Activated B cell treated with CpG ODN at 0.5 μM for 24 hours (primary cell): ENCODE data around the gene RHEBL1. TPM values are rescaled to one million over a fixed set of nuclear protein-coding genes. Genes with fewer than 3 reads are reported as not detected.
A peak's percentile ranks its signal among the peaks of the same experiment; 100 is the strongest.

Experiments used
- ATAC-seq: fragments of 200-7000 bp; cut with Tn5 transposase; one replicate; pipeline ENCODE4 v1.10.0; 2021; ENCODE audit warnings: low read depth, mild to moderate bottlenecking, moderate library complexity
- CTCF ChIA-PET: fragments of 350-600 bp; sonication (Branson Sonifier 250); formaldehyde crosslinking; loops from one replicate; lab custom pipeline; 2021; ENCODE audit warnings: antibody characterized with exemption; lab: Charles Lee
- POLR2A ChIA-PET: fragments of 350-600 bp; sonication (Branson Sonifier 250); formaldehyde crosslinking; loops from one replicate; lab custom pipeline; 2021; ENCODE audit warnings: antibody characterized with exemption; lab: Charles Lee
- DNase-seq: peaks from one replicate; pipeline ENCODE4 v3.0.0; 2022
- H3K27ac Mint-ChIP-seq: one replicate; pipeline ENCODE4 v1.8.0; 2020; ENCODE audit warnings: mixed read lengths
- H3K27me3 Mint-ChIP-seq: one replicate; pipeline ENCODE4 v1.8.0; 2021; ENCODE audit warnings: mixed read lengths
- H3K36me3 Mint-ChIP-seq: one replicate; pipeline ENCODE4 v1.8.0; 2021; ENCODE audit warnings: low read depth, mixed read lengths
- H3K4me1 Mint-ChIP-seq: one replicate; pipeline ENCODE4 v1.8.0; 2021; ENCODE audit warnings: mixed read lengths
- H3K4me3 Mint-ChIP-seq: one replicate; pipeline ENCODE4 v1.8.0; 2020; ENCODE audit warnings: mild to moderate bottlenecking, mixed read lengths
- H3K9me3 Mint-ChIP-seq: one replicate; pipeline ENCODE4 v1.8.0; 2020; ENCODE audit warnings: mixed read lengths
- intact Hi-C: fragments of 100-400 bp; cut with micrococcal nuclease; formaldehyde crosslinking; loops from one replicate; pipeline ENCODE4 v1.15.1; 2024
- total RNA-seq: library from RNA; stranded (reverse); gene quantifications from 2 replicates; pipeline ENCODE4 v1.2.3, GENCODE V29; 2022
- TF ChIP-seq, protein P1 (sequence below): fragments of 200-600 bp; IDR thresholded peaks from one replicate; pipeline ENCODE4 v1.8.0; 2022; ENCODE audit warnings: antibody characterized with exemption, mild to moderate bottlenecking

The RHEBL1 gene
- total RNA-seq, 1 donor from 2014 or later, result 3.2 TPM

GRCh38 chr12:49091056-49091835 is 21.5 kb upstream of the RHEBL1 start:
- ChIA-PET POLR2A (interaction anchor here (1.2 to 1.7 kb wide), 4 partner anchors 22 to 39 kb away, joined by 3 to 8 read pairs (median 5); partner anchors contain the start of genes RHEBL1 and TUBA1B), CTCF (interaction anchor here (1.4 to 6.5 kb wide), 4 partner anchors 22 to 144 kb away, joined by 6 to 79 read pairs (median 14); partner anchors contain the start of gene RHEBL1)
- intact Hi-C loops, result loop anchor here (5.0 kb wide), 1 partner anchor 109 kb away; no protein-coding TSS in a partner anchor
- peaks cover 3% of the 10 kb centered on the region for H3K36me3 Mint-ChIP-seq
- DNase-seq, result no peak
- peaks cover 56% of the 10 kb centered on the region for H3K27me3 Mint-ChIP-seq
- peak overlapping the region; percentile 41 for H3K4me3 Mint-ChIP-seq
- peaks cover 59% of the 10 kb centered on the region for H3K4me1 Mint-ChIP-seq
- no peaks in the 10 kb centered on the region for H3K9me3 Mint-ChIP-seq
- TF ChIP-seq, protein P1, sequence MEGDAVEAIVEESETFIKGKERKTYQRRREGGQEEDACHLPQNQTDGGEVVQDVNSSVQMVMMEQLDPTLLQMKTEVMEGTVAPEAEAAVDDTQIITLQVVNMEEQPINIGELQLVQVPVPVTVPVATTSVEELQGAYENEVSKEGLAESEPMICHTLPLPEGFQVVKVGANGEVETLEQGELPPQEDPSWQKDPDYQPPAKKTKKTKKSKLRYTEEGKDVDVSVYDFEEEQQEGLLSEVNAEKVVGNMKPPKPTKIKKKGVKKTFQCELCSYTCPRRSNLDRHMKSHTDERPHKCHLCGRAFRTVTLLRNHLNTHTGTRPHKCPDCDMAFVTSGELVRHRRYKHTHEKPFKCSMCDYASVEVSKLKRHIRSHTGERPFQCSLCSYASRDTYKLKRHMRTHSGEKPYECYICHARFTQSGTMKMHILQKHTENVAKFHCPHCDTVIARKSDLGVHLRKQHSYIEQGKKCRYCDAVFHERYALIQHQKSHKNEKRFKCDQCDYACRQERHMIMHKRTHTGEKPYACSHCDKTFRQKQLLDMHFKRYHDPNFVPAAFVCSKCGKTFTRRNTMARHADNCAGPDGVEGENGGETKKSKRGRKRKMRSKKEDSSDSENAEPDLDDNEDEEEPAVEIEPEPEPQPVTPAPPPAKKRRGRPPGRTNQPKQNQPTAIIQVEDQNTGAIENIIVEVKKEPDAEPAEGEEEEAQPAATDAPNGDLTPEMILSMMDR, result no peak
- no peak overlapping the region for H3K27ac Mint-ChIP-seq
- ATAC-seq, result no peak

DNA sequence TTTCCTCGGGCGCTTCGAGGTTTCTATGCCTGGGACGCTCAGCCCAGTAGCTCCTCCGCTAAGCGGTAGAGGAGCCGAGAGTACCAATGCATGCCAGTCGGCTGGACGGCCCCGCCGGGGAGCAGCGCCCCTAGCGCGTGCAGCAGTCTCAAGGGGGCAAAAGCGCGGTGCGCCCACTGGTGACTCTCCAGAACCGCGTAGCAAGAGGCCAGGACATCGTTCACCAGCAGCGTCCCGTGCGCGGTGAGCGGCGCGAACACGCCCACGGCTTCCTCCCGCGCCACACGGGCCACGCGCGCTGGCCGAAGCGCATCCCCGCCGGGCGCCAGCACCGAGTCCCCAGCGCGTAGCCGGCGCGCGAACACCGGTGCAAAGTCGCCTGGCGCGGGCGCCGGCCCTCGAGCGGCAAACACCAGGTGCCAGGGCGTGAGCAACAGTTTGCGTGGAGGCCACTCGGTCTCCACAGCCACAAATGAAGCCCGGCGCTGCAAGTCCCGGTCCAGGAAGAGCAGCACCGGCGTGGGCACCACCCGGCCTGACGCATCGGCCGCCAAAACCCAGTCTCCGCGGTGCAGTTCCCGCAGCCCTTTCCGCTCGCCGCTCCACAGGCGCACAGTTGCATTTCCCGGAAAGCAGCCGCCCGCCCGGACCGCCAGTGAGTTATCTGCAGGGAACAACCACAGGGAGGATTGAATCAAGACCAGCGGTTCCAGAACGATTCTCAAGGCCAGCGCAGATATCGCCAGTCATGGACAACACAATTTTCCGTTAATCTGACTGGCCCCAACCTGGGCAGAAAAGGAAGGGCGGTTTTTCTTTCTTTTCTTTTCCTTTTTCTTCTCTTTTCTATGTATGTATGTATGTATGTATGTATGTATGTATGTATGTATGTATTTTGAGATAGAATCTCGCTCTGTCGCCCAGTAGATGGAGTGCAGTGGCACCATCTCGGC is 20.3 kb upstream of the RHEBL1 start:
- DNase-seq, result peak; percentile 48
- TF ChIP-seq, protein P1, result no peak

GRCh38 chr12:49088932-49089330 is 19.2 kb upstream of the RHEBL1 start:
- H3K4me1 Mint-ChIP-seq, result peaks cover 47% of the 10 kb centered on the region
- ChIA-PET CTCF (interaction anchor here (0.6 to 4.8 kb wide), 23 partner anchors 9 to 206 kb away, joined by 3 to 53 read pairs (median 7); partner anchors contain the start of genes DDN, LMBR1L, PRPH and RHEBL1), POLR2A (interaction anchor here (0.6 to 5.0 kb wide), 7 partner anchors 19 to 146 kb away, joined by 3 to 44 read pairs (median 9); partner anchors contain the start of genes LMBR1L, RHEBL1, TUBA1A and TUBA1B)
- H3K4me3 Mint-ChIP-seq, result no peak overlapping the region
- DNase-seq (no peak), ATAC-seq (no peak)
- H3K36me3 Mint-ChIP-seq, result no peaks in the 10 kb centered on the region
- H3K27ac Mint-ChIP-seq, result no peak overlapping the region
- intact Hi-C loops, result loop anchor here (1.0 to 2.0 kb wide), 7 partner anchors 19 to 254 kb away; partner anchors contain the start of genes LMBR1L and TUBA1A
- TF ChIP-seq, protein P1, result no peak
- peaks cover 51% of the 10 kb centered on the region for H3K27me3 Mint-ChIP-seq
- no peaks in the 10 kb centered on the region for H3K9me3 Mint-ChIP-seq

More for the DNA sequence above, 20.3 kb upstream of the RHEBL1 start:
- Mint-ChIP-seq H3K9me3 (no peaks in the 10 kb centered on the region), H3K36me3 (no peaks in the 10 kb centered on the region), H3K4me1 (peaks cover 58% of the 10 kb centered on the region), H3K4me3 (peak overlapping the region; percentile 75), H3K27ac (no peak overlapping the region), H3K27me3 (peaks cover 54% of the 10 kb centered on the region)
- intact Hi-C loops, result loop anchor here (2.0 to 5.0 kb wide), 3 partner anchors 99 to 253 kb away; partner anchors contain the start of gene TUBA1A
- CTCF ChIA-PET, result interaction anchor here (1.0 to 6.5 kb wide), 7 partner anchors 8 to 145 kb away, joined by 3 to 79 read pairs (median 19); partner anchors contain the start of gene RHEBL1
- ATAC-seq, result no peak
- POLR2A ChIA-PET, result interaction anchor here (0.5 to 5.0 kb wide), 6 partner anchors 20 to 172 kb away, joined by 4 to 44 read pairs (median 8); partner anchors contain the start of genes LMBR1L, RHEBL1, TUBA1A and TUBA1B

GRCh38 chr12:49088150-49088931 is 18.6 kb upstream of the RHEBL1 start:
- H3K27me3 Mint-ChIP-seq, result peaks cover 45% of the 10 kb centered on the region
- no peaks in the 10 kb centered on the region for H3K36me3 Mint-ChIP-seq
- CTCF ChIA-PET, result interaction anchor here (0.6 to 4.8 kb wide), 27 partner anchors 10 to 206 kb away, joined by 3 to 53 read pairs (median 6); partner anchors contain the start of genes DDN, FKBP11, LMBR1L and PRPH
- H3K4me1 Mint-ChIP-seq, result peaks cover 42% of the 10 kb centered on the region
- DNase-seq (peak; percentile 53), ATAC-seq (peak; percentile 93)
- TF ChIP-seq, protein P1, result peak; percentile 35
- peak overlapping the region; percentile 64 for H3K4me3 Mint-ChIP-seq
- POLR2A ChIA-PET, result interaction anchor here (0.8 to 5.0 kb wide), 9 partner anchors 9 to 147 kb away, joined by 3 to 44 read pairs (median 7); partner anchors contain the start of genes LMBR1L, RHEBL1, TUBA1A and TUBA1B
- no peak overlapping the region for H3K27ac Mint-ChIP-seq
- no peaks in the 10 kb centered on the region for H3K9me3 Mint-ChIP-seq
- intact Hi-C loops, result loop anchor here (1.0 to 2.0 kb wide), 7 partner anchors 18 to 254 kb away; partner anchors contain the start of genes LMBR1L and TUBA1A
